Measurements from ENCODE around the gene DBH.
A peak's percentile ranks its signal among the peaks of the same experiment; 100 is the strongest.

DBH gene

GRCh38 chr9:133703591-133704399 is 67.6 kb downstream of the DBH start:
- DNase-seq: peak; percentile 65

GRCh38 chr9:133704711-133705181 is 68.6 kb downstream of the DBH start:
- DNase-seq: no peak

- DNase-seq: no peak
Observed at GRCh38 chr9:133705576-133705975, 69.4 kb downstream of the DBH start.

- no peak for DNase-seq
Observed at GRCh38 chr9:133706307-133707050, 70.3 kb downstream of the DBH start.

- no peak for DNase-seq
Observed at GRCh38 chr9:133707065-133707762, 71.1 kb downstream of the DBH start.

- no peak for DNase-seq
Observed at GRCh38 chr9:133707763-133708245, 71.6 kb downstream of the DBH start.

- no peak for DNase-seq
Observed at GRCh38 chr9:133708246-133709014, 72.3 kb downstream of the DBH start.

Measured in DMS79 treated with DMSO at 0.1 percent for 48 hours (cell line).